ENCODE measurements around the gene TLR5. TPM values are rescaled to one million over a fixed set of nuclear protein-coding genes. Genes with fewer than 3 reads are reported as not detected.
A peak's percentile ranks its signal among the peaks of the same experiment; 100 is the strongest.

TLR5 gene
- total RNA-seq, 1 donor from 2014 or later = 1.6 TPM

GRCh38 chr1:223152399-223152798 lies 9.4 kb upstream of the TLR5 start:
- DNase-seq (ENCODE audit: low spot score) = no peak
- intact Hi-C loops (cut with DNase I) = no loop called here

- intact Hi-C loops (cut with DNase I) = no loop called here
- DNase-seq (ENCODE audit: low spot score) = no peak
These were observed 7.4 kb upstream of the TLR5 start for GRCh38 chr1:223150443-223150842.

- no peak for DNase-seq (ENCODE audit: low spot score)
These were observed 4.8 kb upstream of the TLR5 start for GRCh38 chr1:223147873-223148272.

GRCh38 chr1:223147409-223147808 lies 4.4 kb upstream of the TLR5 start:
- no peak for DNase-seq (ENCODE audit: low spot score)
- intact Hi-C loops (cut with DNase I) = no loop called here

More at GRCh38 chr1:223147873-223148272, 4.8 kb upstream of the TLR5 start:
- intact Hi-C loops (cut with DNase I) = no loop called here

GRCh38 chr1:223146745-223147144 lies 3.7 kb upstream of the TLR5 start:
- intact Hi-C loops (cut with DNase I) = no loop called here
- no peak for DNase-seq (ENCODE audit: low spot score)

- no peak for DNase-seq (ENCODE audit: low spot score)
- intact Hi-C loops (cut with DNase I) = loop anchor here (5.0 kb wide), 2 partner anchors 62 to 217 kb away; partner anchors contain the start of gene SUSD4
These were observed 1.9 kb upstream of the TLR5 start for GRCh38 chr1:223144914-223145313.

GRCh38 chr1:223144431-223144830 lies 1.4 kb upstream of the TLR5 start:
- DNase-seq (ENCODE audit: low spot score) = no peak
- intact Hi-C loops (cut with DNase I) = loop anchor here (5.0 kb wide), 2 partner anchors 63 to 218 kb away; partner anchors contain the start of gene SUSD4

GRCh38 chr1:223143537-223144248 lies 645 bp upstream of the TLR5 start:
- DNase-seq (ENCODE audit: low spot score) = no peak
- intact Hi-C loops (cut with DNase I) = loop anchor here (5.0 kb wide), 2 partner anchors 64 to 219 kb away; partner anchors contain the start of gene SUSD4

GRCh38 chr1:223142269-223142668 lies 779 bp downstream of the TLR5 start:
- intact Hi-C loops (cut with DNase I) = loop anchor here (5.0 kb wide), 2 partner anchors 65 to 220 kb away; partner anchors contain the start of gene SUSD4
- no peak for DNase-seq (ENCODE audit: low spot score)

GRCh38 chr1:223140611-223141405 lies 2.2 kb downstream of the TLR5 start:
- intact Hi-C loops (cut with DNase I) = loop anchor here (5.0 kb wide), 2 partner anchors 66 to 221 kb away; partner anchors contain the start of gene SUSD4
- no peak for DNase-seq (ENCODE audit: low spot score)

GRCh38 chr1:223137455-223138085 lies 5.5 kb downstream of the TLR5 start:
- intact Hi-C loops (cut with DNase I) = loop anchor here (5.0 kb wide), 1 partner anchor 105 kb away; no protein-coding TSS in a partner anchor
- DNase-seq (ENCODE audit: low spot score) = no peak

- intact Hi-C loops (cut with DNase I) = loop anchor here (5.0 kb wide), 1 partner anchor 106 kb away; no protein-coding TSS in a partner anchor
- DNase-seq (ENCODE audit: low spot score) = no peak
These were observed 7.0 kb downstream of the TLR5 start for GRCh38 chr1:223136086-223136485.

- no peak for DNase-seq (ENCODE audit: low spot score)
- intact Hi-C loops (cut with DNase I) = loop anchor here (5.0 kb wide), 1 partner anchor 107 kb away; no protein-coding TSS in a partner anchor
These were observed 7.7 kb downstream of the TLR5 start for GRCh38 chr1:223135176-223135942.

- DNase-seq (ENCODE audit: low spot score) = peak; percentile 93
- intact Hi-C loops (cut with DNase I) = loop anchor here (5.0 kb wide), 1 partner anchor 548 kb away; no protein-coding TSS in a partner anchor
These were observed 9.1 kb downstream of the TLR5 start for GRCh38 chr1:223133824-223134435.

- DNase-seq (ENCODE audit: low spot score) = no peak
These were observed 9.7 kb downstream of the TLR5 start for GRCh38 chr1:223133306-223133823.

GRCh38 chr1:223129229-223129901 lies 13.7 kb downstream of the TLR5 start:
- intact Hi-C loops (cut with DNase I) = loop anchor here (10.0 kb wide), 2 partner anchors 95 to 335 kb away; no protein-coding TSS in a partner anchor
- peak; percentile 92 for DNase-seq (ENCODE audit: low spot score)

More at GRCh38 chr1:223133306-223133823, 9.7 kb downstream of the TLR5 start:
- intact Hi-C loops (cut with DNase I) = loop anchor here (5.0 kb wide), 1 partner anchor 549 kb away; no protein-coding TSS in a partner anchor

GRCh38 chr1:223126741-223127140 lies 16.3 kb downstream of the TLR5 start:
- no peak for DNase-seq (ENCODE audit: low spot score)
- intact Hi-C loops (cut with DNase I) = loop anchor here (10.0 kb wide), 2 partner anchors 92 to 332 kb away; no protein-coding TSS in a partner anchor
